Nephron (organoid): ENCODE data around the gene KLF11.

Experiments
- H3K27ac Mint-ChIP-seq, 3 experiments: 2 replicates each; pipeline ENCODE4 v1.8.0; 2020; ENCODE audit warnings: mixed read lengths in 3 of 3, mild to moderate bottlenecking in 2 of 3, moderate library complexity in 1 of 3
- H3K27me3 Mint-ChIP-seq: 2 replicates; pipeline ENCODE4 v1.8.0; 2021; ENCODE audit warnings: low read depth, mild to moderate bottlenecking, moderate library complexity, mixed read lengths
- H3K36me3 Mint-ChIP-seq: 2 replicates; pipeline ENCODE4 v1.8.0; 2020; ENCODE audit warnings: low read depth, mixed read lengths
- H3K4me1 Mint-ChIP-seq: 2 replicates; pipeline ENCODE4 v1.8.0; 2020; ENCODE audit warnings: mixed read lengths
- H3K4me3 Mint-ChIP-seq, 3 experiments: 2 replicates each; pipeline ENCODE4 v1.8.0; 2020; ENCODE audit warnings: mild to moderate bottlenecking in 3 of 3, mixed read lengths in 3 of 3, moderate library complexity in 2 of 3
- H3K9me3 Mint-ChIP-seq: 2 replicates; pipeline ENCODE4 v1.8.0; 2020; ENCODE audit warnings: mixed read lengths
- CTCF ChIP-seq, 3 experiments: fragments of 200-600 bp; sonication (generic); IDR thresholded peaks; one replicate each; pipeline ENCODE4 v1.5.0; 2021; ENCODE audit warnings: antibody characterized with exemption in 3 of 3; ENCODE audit not compliant: unreplicated experiment in 3 of 3

KLF11 gene

GRCh38 chr2:10073706-10074105, 30.4 kb downstream of the KLF11 start:
- Mint-ChIP-seq H3K36me3 (peaks cover 17% of the 10 kb centered on the region), H3K4me1 (peaks cover 40% of the 10 kb centered on the region), H3K4me3 (peak overlapping the region in 1 of 3 experiments; percentile 39), H3K27me3 (peaks cover 52% of the 10 kb centered on the region), H3K9me3 (no peaks in the 10 kb centered on the region), H3K27ac (peak overlapping the region in 2 of 3 experiments; percentile 37 to 55)
- no peak for TF ChIP-seq CTCF (IDR thresholded peaks at IDR 0.05; ENCODE audit: unreplicated experiment in 3 of 3)

- H3K4me3 Mint-ChIP-seq = peak overlapping the region in 1 of 3 experiments; percentile 23
- peaks cover 48% of the 10 kb centered on the region for H3K4me1 Mint-ChIP-seq
- no peak for TF ChIP-seq CTCF (IDR thresholded peaks at IDR 0.05; ENCODE audit: unreplicated experiment in 3 of 3)
- H3K9me3 Mint-ChIP-seq = no peaks in the 10 kb centered on the region
- H3K36me3 Mint-ChIP-seq = peaks cover 17% of the 10 kb centered on the region
- peaks cover 59% of the 10 kb centered on the region for H3K27me3 Mint-ChIP-seq
- peak overlapping the region in 2 of 3 experiments; percentile 17 to 53 for H3K27ac Mint-ChIP-seq
Measured at GRCh38 chr2:10075101-10075500, 31.8 kb downstream of the KLF11 start.

- Mint-ChIP-seq H3K9me3 (no peaks in the 10 kb centered on the region), H3K36me3 (peaks cover 17% of the 10 kb centered on the region)
Measured at GRCh38 chr2:10075571-10076209, 32.3 kb downstream of the KLF11 start.

GRCh38 chr2:10076511-10076910, 33.2 kb downstream of the KLF11 start:
- peaks cover 17% of the 10 kb centered on the region for H3K36me3 Mint-ChIP-seq
- peaks cover 52% of the 10 kb centered on the region for H3K4me1 Mint-ChIP-seq
- H3K27ac Mint-ChIP-seq = peak overlapping the region in 2 of 3 experiments; percentile 1 to 58
- H3K9me3 Mint-ChIP-seq = no peaks in the 10 kb centered on the region
- no peak for TF ChIP-seq CTCF (IDR thresholded peaks at IDR 0.05; ENCODE audit: unreplicated experiment in 3 of 3)
- peaks cover 69% of the 10 kb centered on the region for H3K27me3 Mint-ChIP-seq
- peak overlapping the region; percentile 24 to 82 (median 25) for H3K4me3 Mint-ChIP-seq

More at GRCh38 chr2:10075571-10076209, 32.3 kb downstream of the KLF11 start:
- Mint-ChIP-seq H3K4me3 (peak overlapping the region in 1 of 3 experiments; percentile 23), H3K27ac (peak overlapping the region in 2 of 3 experiments; percentile 17 to 53), H3K4me1 (peaks cover 48% of the 10 kb centered on the region), H3K27me3 (peaks cover 61% of the 10 kb centered on the region)
- TF ChIP-seq CTCF (IDR thresholded peaks at IDR 0.05; ENCODE audit: unreplicated experiment in 3 of 3) = no peak

GRCh38 chr2:10076988-10077527, 33.7 kb downstream of the KLF11 start:
- TF ChIP-seq CTCF (IDR thresholded peaks at IDR 0.05; ENCODE audit: unreplicated experiment in 3 of 3) = no peak
- peaks cover 17% of the 10 kb centered on the region for H3K36me3 Mint-ChIP-seq

More at GRCh38 chr2:10076988-10077527, 33.7 kb downstream of the KLF11 start:
- H3K27ac Mint-ChIP-seq = peak overlapping the region in 2 of 3 experiments; percentile 1 to 85
- no peaks in the 10 kb centered on the region for H3K9me3 Mint-ChIP-seq
- H3K27me3 Mint-ChIP-seq = peaks cover 75% of the 10 kb centered on the region
- peak overlapping the region; percentile 20 to 82 (median 25) for H3K4me3 Mint-ChIP-seq
- H3K4me1 Mint-ChIP-seq = peaks cover 52% of the 10 kb centered on the region
